ENCODE measurements around the gene C16orf96. TPM values are rescaled to one million over a fixed set of nuclear protein-coding genes. Genes with fewer than 3 reads are reported as not detected.

C16orf96 gene
- total and polyA plus RNA-seq, 3 donors from 2014 or later: 10.3 to 19.8 (median 15.1) TPM

DNA sequence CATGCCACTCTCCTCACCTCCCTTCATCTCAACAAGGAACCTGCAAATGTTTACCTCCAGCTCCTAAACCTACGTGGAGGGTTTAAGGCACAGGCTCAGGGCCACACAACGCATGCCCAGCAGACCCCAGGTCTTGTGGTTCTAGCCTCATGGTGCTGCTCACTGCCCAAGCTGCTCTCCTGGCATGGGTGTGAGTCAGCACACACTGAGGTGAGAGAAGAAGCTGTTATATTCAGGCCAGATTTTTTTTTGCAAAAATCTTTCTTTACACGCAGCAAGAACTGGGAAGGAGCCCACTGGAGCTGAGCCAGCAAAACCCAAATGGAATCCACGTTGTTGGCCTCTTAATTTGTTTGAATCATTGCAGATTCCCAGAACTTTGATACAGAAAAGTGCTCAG, 5.5 kb upstream of the C16orf96 start:
- DNase-seq: no peak
- no peaks in the 10 kb centered on the region for H3K9me3 ChIP-seq
- intact Hi-C loops (cut with DNase I; ENCODE audit: low total_unique reads): no loop called here
- no peak for TF ChIP-seq CTCF (IDR thresholded peaks at IDR 0.05)
- TF ChIP-seq POLR2A (IDR thresholded peaks at IDR 0.05): no peak
- WGBS, 2 donors: 40 to 43% methylated on average over 3 to 4 of the region's 4 CpGs
- H3K4me3 ChIP-seq: no peak overlapping the region
- no peaks in the 10 kb centered on the region for H3K4me1 ChIP-seq
- no peaks in the 10 kb centered on the region for H3K27me3 ChIP-seq
- H3K36me3 ChIP-seq (ENCODE audit: low read depth, missing control alignments): no peaks in the 10 kb centered on the region
- no peak overlapping the region for H3K27ac ChIP-seq

DNA sequence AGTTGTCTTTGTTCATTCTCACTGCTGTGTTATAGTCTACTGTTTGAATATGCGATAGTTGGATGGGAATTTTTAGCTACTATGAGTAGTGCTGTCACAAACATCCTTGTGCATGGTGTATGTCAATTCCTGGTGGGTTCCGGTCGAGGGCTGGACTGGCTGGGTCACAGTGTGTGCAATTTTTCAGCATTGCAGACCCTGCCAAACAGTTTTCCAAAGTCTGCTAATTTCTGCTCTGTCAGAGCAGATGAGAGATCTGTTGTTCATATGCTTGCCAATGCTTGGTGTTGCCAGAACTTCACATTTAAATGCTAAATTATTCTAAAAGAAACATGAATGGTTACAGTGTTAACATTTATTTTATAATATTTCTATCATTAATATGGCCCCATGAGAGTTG, 3.6 kb upstream of the C16orf96 start:
- no peaks in the 10 kb centered on the region for H3K4me1 ChIP-seq
- WGBS, 2 donors: 44 to 72% methylated on average over 3 of the region's 3 CpGs
- no peak for DNase-seq
- no peaks in the 10 kb centered on the region for H3K36me3 ChIP-seq (ENCODE audit: low read depth, missing control alignments)
- TF ChIP-seq POLR2A (IDR thresholded peaks at IDR 0.05): no peak
- no peak for TF ChIP-seq CTCF (IDR thresholded peaks at IDR 0.05)
- H3K9me3 ChIP-seq: no peaks in the 10 kb centered on the region
- intact Hi-C loops (cut with DNase I; ENCODE audit: low total_unique reads): no loop called here
- H3K27ac ChIP-seq: no peak overlapping the region
- no peaks in the 10 kb centered on the region for H3K27me3 ChIP-seq
- no peak overlapping the region for H3K4me3 ChIP-seq

- intact Hi-C loops (cut with DNase I; ENCODE audit: low total_unique reads): no loop called here
- H3K27me3 ChIP-seq: no peaks in the 10 kb centered on the region
- TF ChIP-seq CTCF (IDR thresholded peaks at IDR 0.05) (no peak), POLR2A (IDR thresholded peaks at IDR 0.05) (no peak)
- no peaks in the 10 kb centered on the region for H3K4me1 ChIP-seq
- WGBS, 2 donors: 82 to 92% methylated on average over 5 to 14 of the region's 14 CpGs
- H3K36me3 ChIP-seq (ENCODE audit: low read depth, missing control alignments): no peaks in the 10 kb centered on the region
- no peak for DNase-seq
- H3K27ac ChIP-seq: no peak overlapping the region
- H3K9me3 ChIP-seq: no peaks in the 10 kb centered on the region
- H3K4me3 ChIP-seq: no peak overlapping the region
Measured at GRCh38 chr16:4556580-4556979, 440 bp downstream of the C16orf96 start.

DNA sequence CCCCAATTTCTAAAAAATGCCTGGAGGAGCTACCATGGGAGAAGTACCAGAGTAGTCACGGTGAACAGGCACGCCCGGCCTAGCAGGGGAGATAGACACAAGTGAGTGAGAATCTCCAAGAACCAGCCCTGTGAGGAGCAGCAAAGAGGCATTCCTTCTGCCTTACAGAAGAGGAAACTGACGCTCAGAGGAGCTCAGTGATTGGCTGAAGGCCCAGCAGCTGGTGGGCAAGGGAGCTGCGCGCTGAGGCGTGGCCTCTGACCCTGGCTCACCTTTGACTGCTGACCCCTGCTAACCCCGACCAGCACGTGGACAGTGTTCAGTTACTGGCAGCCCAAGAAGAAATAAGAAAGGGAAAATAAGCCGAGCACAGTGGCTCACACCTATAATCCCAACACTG, 1.8 kb downstream of the C16orf96 start:
- intact Hi-C loops (cut with DNase I; ENCODE audit: low total_unique reads): no loop called here
- Histone ChIP-seq H3K27me3 (no peaks in the 10 kb centered on the region), H3K27ac (no peak overlapping the region), H3K9me3 (no peaks in the 10 kb centered on the region), H3K4me1 (no peaks in the 10 kb centered on the region), H3K36me3 (ENCODE audit: low read depth, missing control alignments) (no peaks in the 10 kb centered on the region), H3K4me3 (no peak overlapping the region)
- WGBS, 2 donors: 81 to 86% methylated on average over 10 of the region's 10 CpGs
- no peak for DNase-seq
- TF ChIP-seq CTCF (IDR thresholded peaks at IDR 0.05): no peak
- no peak for TF ChIP-seq POLR2A (IDR thresholded peaks at IDR 0.05)

DNA sequence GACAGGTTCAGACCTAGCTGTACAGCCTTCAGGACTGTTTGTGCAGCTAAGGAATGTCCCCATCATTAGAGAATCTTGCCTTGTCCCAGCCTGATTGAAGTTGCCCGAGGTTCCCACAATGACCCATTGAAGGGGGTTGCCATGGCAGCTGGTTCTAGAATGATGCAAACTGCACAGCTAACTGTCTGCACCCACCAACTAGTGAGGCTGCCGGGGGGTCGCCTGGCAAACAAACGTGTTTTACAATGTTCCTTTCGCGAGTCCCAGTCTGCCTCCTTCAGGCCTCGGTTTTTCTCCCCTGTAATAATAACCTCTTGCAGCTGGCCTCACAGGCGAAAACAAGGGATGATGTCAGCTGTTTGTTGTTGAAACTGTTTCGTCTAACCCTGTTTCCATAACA, 5.5 kb downstream of the C16orf96 start:
- no peak overlapping the region for H3K4me3 ChIP-seq
- no peak overlapping the region for H3K27ac ChIP-seq
- WGBS, 2 donors: 61 to 64% methylated on average over 9 of the region's 9 CpGs

More for the DNA sequence above, 5.5 kb downstream of the C16orf96 start:
- TF ChIP-seq CTCF (IDR thresholded peaks at IDR 0.05) (no peak), POLR2A (IDR thresholded peaks at IDR 0.05) (no peak)
- no peak for DNase-seq
- H3K36me3 ChIP-seq (ENCODE audit: low read depth, missing control alignments): no peaks in the 10 kb centered on the region
- intact Hi-C loops (cut with DNase I; ENCODE audit: low total_unique reads): no loop called here
- no peaks in the 10 kb centered on the region for H3K4me1 ChIP-seq
- no peaks in the 10 kb centered on the region for H3K9me3 ChIP-seq
- no peaks in the 10 kb centered on the region for H3K27me3 ChIP-seq
